ENCODE measurements around the gene ERN1.

ERN1 gene

DNA sequence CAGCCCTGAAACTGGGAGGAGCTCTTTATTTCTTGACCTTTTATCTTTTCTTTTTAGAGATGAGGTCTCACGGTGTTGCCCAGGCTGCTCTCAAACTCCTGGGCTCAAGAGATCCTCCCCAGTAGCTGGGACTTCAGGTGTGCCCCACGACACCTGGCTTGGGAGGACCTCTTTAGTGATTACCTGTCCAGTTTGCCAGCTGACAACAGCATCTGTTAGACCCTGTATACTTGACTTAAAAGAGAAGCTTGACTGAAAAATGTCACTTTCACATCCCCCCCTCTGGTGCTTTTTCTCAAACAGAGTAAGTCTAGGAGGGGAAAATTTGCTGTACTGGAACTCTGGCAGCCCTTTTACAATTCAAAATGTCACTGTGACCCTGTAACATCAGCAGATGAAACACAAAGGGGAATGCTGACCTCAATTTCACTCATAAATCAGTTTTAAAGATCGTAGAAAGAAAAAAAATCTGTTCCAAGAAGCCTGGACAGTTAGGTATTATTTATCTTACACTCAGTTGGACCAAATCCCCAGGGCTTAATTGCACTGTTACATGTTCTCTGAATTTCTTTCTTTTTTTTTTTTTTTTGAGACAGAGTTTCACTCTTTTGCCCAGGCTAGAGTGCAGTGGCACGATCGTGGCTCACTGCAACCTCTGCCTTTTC is 1.8 kb upstream of the ERN1 start:
- TF ChIP-seq, protein P1, sequence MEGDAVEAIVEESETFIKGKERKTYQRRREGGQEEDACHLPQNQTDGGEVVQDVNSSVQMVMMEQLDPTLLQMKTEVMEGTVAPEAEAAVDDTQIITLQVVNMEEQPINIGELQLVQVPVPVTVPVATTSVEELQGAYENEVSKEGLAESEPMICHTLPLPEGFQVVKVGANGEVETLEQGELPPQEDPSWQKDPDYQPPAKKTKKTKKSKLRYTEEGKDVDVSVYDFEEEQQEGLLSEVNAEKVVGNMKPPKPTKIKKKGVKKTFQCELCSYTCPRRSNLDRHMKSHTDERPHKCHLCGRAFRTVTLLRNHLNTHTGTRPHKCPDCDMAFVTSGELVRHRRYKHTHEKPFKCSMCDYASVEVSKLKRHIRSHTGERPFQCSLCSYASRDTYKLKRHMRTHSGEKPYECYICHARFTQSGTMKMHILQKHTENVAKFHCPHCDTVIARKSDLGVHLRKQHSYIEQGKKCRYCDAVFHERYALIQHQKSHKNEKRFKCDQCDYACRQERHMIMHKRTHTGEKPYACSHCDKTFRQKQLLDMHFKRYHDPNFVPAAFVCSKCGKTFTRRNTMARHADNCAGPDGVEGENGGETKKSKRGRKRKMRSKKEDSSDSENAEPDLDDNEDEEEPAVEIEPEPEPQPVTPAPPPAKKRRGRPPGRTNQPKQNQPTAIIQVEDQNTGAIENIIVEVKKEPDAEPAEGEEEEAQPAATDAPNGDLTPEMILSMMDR (IDR thresholded peaks at IDR 0.05; ENCODE audit: extremely low read depth, missing control alignments): no peak
- peak; percentile 48 for DNase-seq (ENCODE audit: low spot score)

GRCh38 chr17:64130559-64131001 is 636 bp upstream of the ERN1 start:
- TF ChIP-seq, protein P1 (IDR thresholded peaks at IDR 0.05; ENCODE audit: extremely low read depth, missing control alignments): no peak
- DNase-seq (ENCODE audit: low spot score): peak; percentile 58

- TF ChIP-seq, protein P1 (IDR thresholded peaks at IDR 0.05; ENCODE audit: extremely low read depth, missing control alignments): no peak
- DNase-seq (ENCODE audit: low spot score): no peak
Measured at GRCh38 chr17:64129515-64129764, 504 bp downstream of the ERN1 start.

DNA sequence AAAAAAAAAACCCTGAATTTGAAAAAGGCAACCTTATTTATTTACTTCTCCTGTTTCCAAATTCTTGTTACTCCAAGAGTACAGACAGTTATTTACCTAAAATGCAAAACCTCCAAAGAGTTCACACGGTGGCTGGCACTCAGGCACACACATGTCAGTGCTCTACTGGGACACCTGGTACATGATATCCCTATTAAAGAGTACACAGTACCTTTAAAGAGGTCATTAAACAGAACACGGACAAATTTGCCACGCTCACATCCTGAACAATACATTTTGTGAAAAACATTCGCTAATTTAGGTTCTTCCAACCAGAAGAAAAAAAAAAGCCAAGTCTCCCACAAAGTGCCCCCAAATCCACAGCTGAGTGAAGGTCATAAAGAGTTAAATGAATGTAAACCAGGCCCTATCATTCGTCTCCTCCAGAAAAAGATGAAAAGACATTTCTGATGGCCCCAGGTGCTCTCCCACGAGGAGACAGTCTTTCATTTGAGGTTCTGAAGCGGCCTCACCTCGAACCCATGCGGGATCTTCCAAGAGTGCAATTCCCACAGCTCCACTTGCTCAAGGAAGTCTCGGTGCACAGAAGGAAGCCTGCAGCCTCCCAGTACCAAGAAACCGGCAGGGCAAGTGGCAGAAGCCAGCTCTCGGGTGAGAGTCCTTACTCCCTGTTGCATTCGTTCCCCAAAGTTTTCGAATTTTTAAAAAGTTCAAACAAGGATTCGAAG is 993 bp downstream of the ERN1 start:
- TF ChIP-seq, protein P1 (IDR thresholded peaks at IDR 0.05; ENCODE audit: extremely low read depth, missing control alignments): no peak
- no peak for DNase-seq (ENCODE audit: low spot score)

- TF ChIP-seq, protein P1 (IDR thresholded peaks at IDR 0.05; ENCODE audit: extremely low read depth, missing control alignments): no peak
- DNase-seq (ENCODE audit: low spot score): no peak
Measured at GRCh38 chr17:64126918-64127317, 3.0 kb downstream of the ERN1 start.

DNA sequence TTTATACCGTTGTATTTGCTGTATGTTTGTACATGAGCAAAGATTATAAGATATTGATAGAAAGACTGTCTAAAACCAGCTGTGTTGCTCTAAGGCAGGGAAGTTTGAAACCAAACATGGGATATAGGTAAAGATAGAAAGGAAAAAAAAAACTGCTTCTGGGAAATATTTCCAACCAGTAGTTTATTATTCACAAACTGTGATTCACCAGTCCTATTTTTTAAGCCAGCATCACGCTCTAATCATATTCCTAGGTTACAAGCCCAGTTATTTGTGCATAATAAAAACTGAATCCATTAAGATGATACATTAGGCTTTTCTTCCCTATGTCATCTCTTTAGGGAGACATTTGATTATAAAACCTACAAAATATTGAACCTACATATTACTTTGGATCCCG is 4.0 kb downstream of the ERN1 start:
- DNase-seq (ENCODE audit: low spot score): no peak
- TF ChIP-seq, protein P1 (IDR thresholded peaks at IDR 0.05; ENCODE audit: extremely low read depth, missing control alignments): no peak

GRCh38 chr17:64124609-64125008 is 5.3 kb downstream of the ERN1 start:
- no peak for DNase-seq (ENCODE audit: low spot score)
- TF ChIP-seq, protein P1 (IDR thresholded peaks at IDR 0.05; ENCODE audit: extremely low read depth, missing control alignments): no peak
